PC-9 (cell line): Measurements from ENCODE around the gene NR3C1. TPM values are rescaled to one million over a fixed set of nuclear protein-coding genes. Genes with fewer than 3 reads are reported as not detected.

Experiments used
- BruUV-seq: library from RNA; stranded (reverse); fragments of 400-500 nt; replicated peaks from 2 replicates; lab custom pipeline; 2021; lab: Mats Ljungman, UMichigan
- CTCF ChIA-PET: fragments of 300-600 bp; sonication (Branson Sonifier 250); formaldehyde crosslinking; loops from one replicate; lab custom pipeline; 2022; ENCODE audit warnings: antibody characterized with exemption; lab: Charles Lee
- POLR2A ChIA-PET: fragments of 300-600 bp; sonication (Branson Sonifier 250); formaldehyde crosslinking; loops from one replicate; lab custom pipeline; 2022; ENCODE audit warnings: antibody characterized with exemption; ENCODE audit not compliant: unreplicated experiment; lab: Charles Lee
- DNase-seq, 2 experiments: peaks; one replicate each; pipeline versions ENCODE4 v3.0.0 to v3.0.0-alpha.2; 2015 to 2022; ENCODE audit warnings: mixed read lengths in 1 of 2
- H2AFZ ChIP-seq: fragments of 200-600 bp; sonication (generic); 2 replicates; pipeline ENCODE4 v1.8.1; 2017; ENCODE audit warnings: antibody characterized with exemption
- H3F3A ChIP-seq: fragments of 200-600 bp; sonication (generic); 2 replicates; pipeline ENCODE4 v1.8.1; 2017; ENCODE audit warnings: antibody characterized with exemption, mild to moderate bottlenecking, low read depth; ENCODE audit not compliant: insufficient read depth
- H3K27ac ChIP-seq: fragments of 200-600 bp; sonication (generic); 2 replicates; pipeline ENCODE4 v1.6.1; 2016; ENCODE audit warnings: mixed run types
- H3K27me3 ChIP-seq: fragments of 200-600 bp; sonication (generic); 2 replicates; pipeline ENCODE4 v1.6.1; 2016; ENCODE audit warnings: low read depth, mixed run types; ENCODE audit not compliant: insufficient read depth
- H3K36me3 ChIP-seq: fragments of 200-600 bp; sonication (generic); 2 replicates; pipeline ENCODE4 v1.6.1; 2016; ENCODE audit warnings: low read depth, mixed run types
- H3K4me1 ChIP-seq: fragments of 200-600 bp; sonication (generic); replicated peaks from 2 replicates; pipeline ENCODE4 v1.6.1; 2016; ENCODE audit warnings: mixed run types; ENCODE audit not compliant: insufficient read depth
- H3K4me2 ChIP-seq: fragments of 200-600 bp; sonication (generic); 2 replicates; pipeline ENCODE4 v1.6.1; 2017; ENCODE audit warnings: mixed run types
- H3K4me3 ChIP-seq: fragments of 200-600 bp; sonication (generic); 2 replicates; pipeline ENCODE4 v1.6.1; 2016; ENCODE audit warnings: mixed run types
- H3K79me2 ChIP-seq: fragments of 200-600 bp; sonication (generic); 2 replicates; pipeline ENCODE4 v1.6.1; 2017; ENCODE audit warnings: low read depth, mixed run types
- H3K9me2 ChIP-seq: fragments of 200-600 bp; sonication (generic); 2 replicates; pipeline ENCODE4 v1.8.1; 2017; ENCODE audit warnings: mild to moderate bottlenecking; ENCODE audit not compliant: insufficient read depth
- H3K9me3 ChIP-seq: fragments of 200-600 bp; sonication (generic); 2 replicates; pipeline ENCODE4 v1.8.1; 2016; ENCODE audit warnings: low read depth; ENCODE audit not compliant: insufficient read depth
- H4K20me1 ChIP-seq: fragments of 200-600 bp; sonication (generic); 2 replicates; pipeline ENCODE4 v1.8.1; 2017; ENCODE audit not compliant: insufficient read depth
- EZH2 ChIP-seq: fragments of 200-600 bp; sonication (generic); IDR thresholded peaks from 2 replicates; pipeline ENCODE4 v1.8.0; 2017; ENCODE audit warnings: antibody characterized with exemption, low read depth
- intact Hi-C: fragments of 100-400 bp; cut with micrococcal nuclease; formaldehyde crosslinking; loops from one replicate; pipeline ENCODE4 v1.10.0; 2022; ENCODE audit not compliant: unreplicated experiment
- total RNA-seq: library from RNA; stranded (reverse); gene quantifications from 2 replicates; pipeline ENCODE4 v1.2.3, GENCODE V29; 2021
- TF ChIP-seq, protein P1 (sequence below): fragments of 200-600 bp; sonication (generic); conservative IDR thresholded peaks from 2 replicates; pipeline ENCODE4 v1.6.1; 2017; ENCODE audit warnings: mixed run types, antibody characterized with exemption, mild to moderate bottlenecking, moderate library complexity

The NR3C1 gene
- total RNA-seq, 1 experiment from 2014 or later = 52.8 TPM

DNA sequence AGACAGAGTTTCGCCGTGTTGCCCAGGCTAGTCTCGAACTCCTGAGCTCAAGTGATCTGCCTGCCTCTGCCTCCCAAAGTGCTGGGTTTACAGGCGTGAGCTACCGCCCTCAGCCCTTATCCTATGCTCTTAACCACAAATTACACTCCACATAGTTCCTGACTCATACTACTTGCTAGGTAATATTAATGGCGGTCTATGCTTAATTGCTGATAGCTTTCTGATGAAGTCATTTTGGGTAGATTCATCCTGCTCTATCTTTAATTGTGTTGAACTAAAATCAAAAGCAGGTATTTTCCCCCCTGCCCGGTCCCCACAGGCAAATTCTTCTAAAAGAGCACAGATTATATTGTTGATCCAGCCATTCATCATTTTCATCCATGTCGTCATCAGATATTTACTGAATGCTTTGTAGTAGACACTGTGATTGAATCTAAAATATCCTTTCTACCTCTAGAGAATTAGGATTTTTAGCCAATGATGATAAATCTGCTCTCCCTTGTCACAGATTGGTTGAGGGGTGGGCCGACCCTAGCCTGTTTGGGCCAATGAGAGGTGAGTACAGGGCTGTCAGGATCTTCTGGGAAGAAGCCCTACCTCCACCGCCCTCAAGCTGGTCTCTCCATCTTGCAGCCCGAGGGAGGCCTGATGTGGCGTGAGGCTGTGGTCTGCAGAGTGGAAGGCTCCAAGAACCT is 144.8 kb downstream of the NR3C1 start:
- intact Hi-C loops = no loop called here

DNA sequence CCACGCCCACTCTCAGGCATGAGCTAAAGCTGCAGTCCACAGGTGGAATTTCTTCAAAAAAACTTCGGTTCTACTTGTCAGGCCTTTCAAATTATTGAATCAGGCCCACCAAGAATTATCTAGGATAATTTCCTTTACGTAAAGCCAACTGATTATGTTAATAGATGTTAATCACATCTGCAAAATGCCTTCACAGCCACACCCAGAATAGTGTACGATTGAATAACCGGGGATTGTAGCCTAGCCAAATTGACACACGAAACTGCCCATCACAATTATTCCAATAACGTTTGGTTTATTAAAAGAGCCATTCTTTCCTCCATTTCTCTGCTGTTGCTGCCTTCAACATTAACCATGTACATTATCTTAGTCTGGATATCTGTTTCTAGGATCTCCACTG is 148.7 kb downstream of the NR3C1 start:
- no peaks in the 10 kb centered on the region for H3K9me2 ChIP-seq
- no peak for DNase-seq
- H3K36me3 ChIP-seq = no peaks in the 10 kb centered on the region
- ChIA-PET CTCF (no interaction called here), POLR2A (no interaction called here)
- no peak overlapping the region for H3K4me2 ChIP-seq
- H3K79me2 ChIP-seq = no peaks in the 10 kb centered on the region
- no peaks in the 10 kb centered on the region for H4K20me1 ChIP-seq
- peaks cover 5% of the 10 kb centered on the region for H3K4me1 ChIP-seq
- H3K9me3 ChIP-seq = no peaks in the 10 kb centered on the region
- H3K27me3 ChIP-seq = no peaks in the 10 kb centered on the region
- H3K4me3 ChIP-seq = no peak overlapping the region
- H3K27ac ChIP-seq = no peak overlapping the region
- TF ChIP-seq, protein P1, sequence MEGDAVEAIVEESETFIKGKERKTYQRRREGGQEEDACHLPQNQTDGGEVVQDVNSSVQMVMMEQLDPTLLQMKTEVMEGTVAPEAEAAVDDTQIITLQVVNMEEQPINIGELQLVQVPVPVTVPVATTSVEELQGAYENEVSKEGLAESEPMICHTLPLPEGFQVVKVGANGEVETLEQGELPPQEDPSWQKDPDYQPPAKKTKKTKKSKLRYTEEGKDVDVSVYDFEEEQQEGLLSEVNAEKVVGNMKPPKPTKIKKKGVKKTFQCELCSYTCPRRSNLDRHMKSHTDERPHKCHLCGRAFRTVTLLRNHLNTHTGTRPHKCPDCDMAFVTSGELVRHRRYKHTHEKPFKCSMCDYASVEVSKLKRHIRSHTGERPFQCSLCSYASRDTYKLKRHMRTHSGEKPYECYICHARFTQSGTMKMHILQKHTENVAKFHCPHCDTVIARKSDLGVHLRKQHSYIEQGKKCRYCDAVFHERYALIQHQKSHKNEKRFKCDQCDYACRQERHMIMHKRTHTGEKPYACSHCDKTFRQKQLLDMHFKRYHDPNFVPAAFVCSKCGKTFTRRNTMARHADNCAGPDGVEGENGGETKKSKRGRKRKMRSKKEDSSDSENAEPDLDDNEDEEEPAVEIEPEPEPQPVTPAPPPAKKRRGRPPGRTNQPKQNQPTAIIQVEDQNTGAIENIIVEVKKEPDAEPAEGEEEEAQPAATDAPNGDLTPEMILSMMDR = no peak
- TF ChIP-seq EZH2 = no peak
- intact Hi-C loops = no loop called here
- peaks cover under 1% of the 10 kb centered on the region; the same call in 1 of the 2 replicates for H3F3A ChIP-seq
- no TSS peak for BruUV-seq
- H2AFZ ChIP-seq = no peak overlapping the region

More for the DNA sequence above, 144.8 kb downstream of the NR3C1 start:
- CTCF ChIA-PET = no interaction called here
- POLR2A ChIA-PET = interaction anchor here (0.6 kb wide), 1 partner anchor 9 kb away, joined by 12 read pairs; no protein-coding TSS in a partner anchor
- BruUV-seq = no TSS peak
- no peak overlapping the region for H3K4me3 ChIP-seq
- TF ChIP-seq, protein P1 = no peak
- TF ChIP-seq EZH2 = no peak
- no peaks in the 10 kb centered on the region for H3K36me3 ChIP-seq
- peaks cover 3% of the 10 kb centered on the region; the same call in 1 of the 2 replicates for H3F3A ChIP-seq
- H4K20me1 ChIP-seq = no peaks in the 10 kb centered on the region
- 0 out of 2 replicates have a peak, but pooled peaks cover 4% of the 10 kb centered on the region for H3K4me1 ChIP-seq
- H3K4me2 ChIP-seq = no peak overlapping the region
- 0 out of 2 replicates have a peak, but pooled peaks cover 5% of the 10 kb centered on the region for H3K9me3 ChIP-seq
- H2AFZ ChIP-seq = no peak overlapping the region
- DNase-seq = no peak
- H3K79me2 ChIP-seq = no peaks in the 10 kb centered on the region
- H3K9me2 ChIP-seq = no peaks in the 10 kb centered on the region
- no peaks in the 10 kb centered on the region for H3K27me3 ChIP-seq
- H3K27ac ChIP-seq = no peak overlapping the region

DNA sequence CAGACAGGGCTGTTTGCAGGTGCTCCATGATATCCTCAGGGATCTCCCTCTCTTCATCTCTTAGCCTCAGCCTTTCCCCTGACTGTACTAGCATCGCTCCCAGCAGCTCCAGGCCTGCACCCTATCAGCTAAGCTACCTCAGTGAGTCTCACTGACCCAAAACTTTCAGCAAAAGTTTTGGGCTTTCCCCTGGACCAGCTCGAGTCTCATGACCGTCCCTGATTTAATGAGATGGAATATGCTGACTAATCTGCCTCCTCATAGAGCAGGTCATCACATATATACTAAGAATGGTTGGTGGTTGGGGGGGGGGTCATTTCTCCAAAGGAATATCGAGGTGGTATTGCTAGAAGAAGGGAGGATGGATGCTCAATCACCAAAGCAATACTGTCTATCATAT is 151.5 kb downstream of the NR3C1 start:
- CTCF ChIA-PET = no interaction called here
- no peaks in the 10 kb centered on the region; the same call in 1 of the 2 replicates for H3K9me3 ChIP-seq
- no peaks in the 10 kb centered on the region for H3K36me3 ChIP-seq
- H3K27ac ChIP-seq = no peak overlapping the region
- H4K20me1 ChIP-seq = no peaks in the 10 kb centered on the region
- no TSS peak for BruUV-seq
- peaks cover 13% of the 10 kb centered on the region for H3F3A ChIP-seq
- no peak overlapping the region for H3K4me3 ChIP-seq
- no peak for DNase-seq
- TF ChIP-seq EZH2 = no peak
- H3K79me2 ChIP-seq = no peaks in the 10 kb centered on the region
- POLR2A ChIA-PET = interaction anchor here (0.5 kb wide), 1 partner anchor 19 kb away, joined by 3 read pairs; no protein-coding TSS in a partner anchor
- H3K9me2 ChIP-seq = no peaks in the 10 kb centered on the region
- peaks cover 25% of the 10 kb centered on the region for H3K4me1 ChIP-seq
- H2AFZ ChIP-seq = no peak overlapping the region
- no peaks in the 10 kb centered on the region for H3K27me3 ChIP-seq
- intact Hi-C loops = no loop called here
- H3K4me2 ChIP-seq = no peak overlapping the region
